H9 (cell line): Measurements from ENCODE around the gene STK38L. TPM values are rescaled to one million over a fixed set of nuclear protein-coding genes. Genes with fewer than 3 reads are reported as not detected.
A peak's percentile ranks its signal among the peaks of the same experiment; 100 is the strongest.

Experiments
- DNase-seq: peaks from one replicate; pipeline ENCODE4 v3.0.0-alpha.2; 2017
- H2AFZ ChIP-seq: one replicate; pipeline ENCODE4 v1.6.1; 2013; ENCODE audit warnings: mild to moderate bottlenecking, low read length, control low read depth, moderate library complexity
- H2AK5ac ChIP-seq: 2 replicates; pipeline ENCODE4 v1.6.1; 2013; ENCODE audit warnings: low read length, control low read depth, mixed read lengths; ENCODE audit not compliant: insufficient read length
- H2BK120ac ChIP-seq: one replicate; pipeline ENCODE4 v1.6.1; 2013; ENCODE audit warnings: low read depth, mild to moderate bottlenecking, low read length, control low read depth, inconsistent platforms; ENCODE audit not compliant: poor library complexity, severe bottlenecking
- H2BK12ac ChIP-seq: 2 replicates; pipeline ENCODE4 v1.6.1; 2013; ENCODE audit warnings: low read length, control low read depth, mixed read lengths, low read depth; ENCODE audit not compliant: insufficient read length
- H2BK15ac ChIP-seq: 2 replicates; pipeline ENCODE4 v1.6.1; 2013; ENCODE audit warnings: low read depth, low read length, control low read depth
- H2BK20ac ChIP-seq: one replicate; pipeline ENCODE4 v1.6.1; 2013; ENCODE audit warnings: low read depth, mild to moderate bottlenecking, low read length, control low read depth, inconsistent platforms; ENCODE audit not compliant: poor library complexity, severe bottlenecking
- H2BK5ac ChIP-seq: 2 replicates; pipeline ENCODE4 v1.6.1; 2013; ENCODE audit warnings: low read length, control low read depth, mixed read lengths; ENCODE audit not compliant: insufficient read length
- H3K14ac ChIP-seq: 2 replicates; pipeline ENCODE4 v1.6.1; 2013; ENCODE audit warnings: low read length, control low read depth; ENCODE audit not compliant: insufficient read depth
- H3K18ac ChIP-seq: 2 replicates; pipeline ENCODE4 v1.6.1; 2013; ENCODE audit warnings: low read depth, mild to moderate bottlenecking, mixed read lengths, low read length, control low read depth; ENCODE audit not compliant: insufficient read length
- H3K23ac ChIP-seq: 2 replicates; pipeline ENCODE4 v1.6.1; 2013; ENCODE audit warnings: low read length, control low read depth, mixed read lengths, low read depth; ENCODE audit not compliant: insufficient read length
- H3K23me2 ChIP-seq: 2 replicates; pipeline ENCODE4 v1.6.1; 2013; ENCODE audit warnings: low read depth, mild to moderate bottlenecking, mixed read lengths, low read length, control low read depth; ENCODE audit not compliant: insufficient read length, poor library complexity, severe bottlenecking
- H3K27ac ChIP-seq: 2 replicates; pipeline ENCODE4 v1.5.1; 2013; ENCODE audit warnings: low read length, control low read depth, mixed read lengths, low read depth; ENCODE audit not compliant: insufficient read length
- H3K27me3 ChIP-seq: 2 replicates; pipeline ENCODE4 v1.6.1; 2013; ENCODE audit warnings: low read length, control low read depth, inconsistent platforms; ENCODE audit not compliant: insufficient read depth
- H3K4ac ChIP-seq: 2 replicates; pipeline ENCODE4 v1.6.1; 2013; ENCODE audit warnings: low read depth, mild to moderate bottlenecking, control low read depth, inconsistent platforms, low read length, moderate library complexity
- H3K4me1 ChIP-seq: 2 replicates; pipeline ENCODE4 v1.6.1; 2013; ENCODE audit warnings: low read length, control low read depth, inconsistent platforms; ENCODE audit not compliant: insufficient read depth
- H3K4me2 ChIP-seq: 2 replicates; pipeline ENCODE4 v1.6.1; 2013; ENCODE audit warnings: low read length, control low read depth, mixed read lengths; ENCODE audit not compliant: insufficient read length, insufficient read depth
- H3K56ac ChIP-seq: 2 replicates; pipeline ENCODE4 v1.6.1; 2013; ENCODE audit warnings: low read depth, mild to moderate bottlenecking, mixed read lengths, low read length, control low read depth; ENCODE audit not compliant: insufficient read length
- H3K79me1 ChIP-seq: 2 replicates; pipeline ENCODE4 v1.6.1; 2013; ENCODE audit warnings: low read depth, mild to moderate bottlenecking, moderate library complexity, low read length, control low read depth, inconsistent platforms; ENCODE audit not compliant: insufficient read depth, poor library complexity, severe bottlenecking
- H3K79me2 ChIP-seq: 2 replicates; pipeline ENCODE4 v1.6.1; 2013; ENCODE audit warnings: low read length, control low read depth, inconsistent platforms; ENCODE audit not compliant: insufficient read depth
- H3K9ac ChIP-seq: 2 replicates; pipeline ENCODE4 v1.6.1; 2013; ENCODE audit warnings: low read length, control low read depth, mixed read lengths; ENCODE audit not compliant: insufficient read length; ENCODE audit errors: extremely low read depth
- H3K9me3 ChIP-seq: one replicate; pipeline ENCODE4 v1.6.1; 2013; ENCODE audit warnings: low read depth, low read length, inconsistent platforms; ENCODE audit not compliant: control insufficient read depth
- H3T11ph ChIP-seq: one replicate; pipeline ENCODE4 v1.6.1; 2013; ENCODE audit warnings: mild to moderate bottlenecking, low read length, control low read depth, inconsistent platforms
- H4K20me1 ChIP-seq: one replicate; pipeline ENCODE4 v1.6.1; 2013; ENCODE audit not compliant: control insufficient read depth, insufficient read length, insufficient read depth
- H4K5ac ChIP-seq: 2 replicates; pipeline ENCODE4 v1.6.1; 2013; ENCODE audit warnings: low read depth, mild to moderate bottlenecking, mixed read lengths, low read length, control low read depth; ENCODE audit not compliant: insufficient read length
- H4K8ac ChIP-seq: replicated peaks from 2 replicates; pipeline ENCODE4 v1.6.1; 2013; ENCODE audit warnings: low read length, control low read depth, mixed read lengths, low read depth; ENCODE audit not compliant: insufficient read length
- H4K91ac ChIP-seq: 2 replicates; pipeline ENCODE4 v1.6.1; 2013; ENCODE audit warnings: low read depth, mild to moderate bottlenecking, moderate library complexity, mixed read lengths, low read length, control low read depth; ENCODE audit not compliant: insufficient read length
- H3K27ac Mint-ChIP-seq, 3 experiments: 2 replicates in 2 of 3; 3 replicates in 1 of 3; pipeline ENCODE4 v1.8.0; 2020 to 2021; ENCODE audit warnings: mixed read lengths in 3 of 3, mild to moderate bottlenecking in 1 of 3, moderate library complexity in 1 of 3
- H3K27me3 Mint-ChIP-seq: 2 replicates; pipeline ENCODE4 v1.8.0; 2021; ENCODE audit warnings: low read depth, mild to moderate bottlenecking, moderate library complexity, mixed read lengths
- H3K36me3 Mint-ChIP-seq, 3 experiments: 2 replicates in 2 of 3; 3 replicates in 1 of 3; pipeline ENCODE4 v1.8.0; 2020 to 2021; ENCODE audit warnings: low read depth in 3 of 3, mixed read lengths in 3 of 3; ENCODE audit not compliant: insufficient read depth in 1 of 3
- H3K4me1 Mint-ChIP-seq, 2 experiments: 2 replicates each; pipeline ENCODE4 v1.8.0; 2020; ENCODE audit warnings: mixed read lengths in 2 of 2
- H3K4me3 Mint-ChIP-seq, 2 experiments: 2 replicates in 1 of 2; 3 replicates in 1 of 2; pipeline ENCODE4 v1.8.0; 2020 to 2021; ENCODE audit warnings: mild to moderate bottlenecking in 2 of 2, mixed read lengths in 2 of 2, moderate library complexity in 1 of 2
- H3K9me3 Mint-ChIP-seq, 2 experiments: 2 replicates in 1 of 2; 3 replicates in 1 of 2; pipeline ENCODE4 v1.8.0; 2020; ENCODE audit warnings: mild to moderate bottlenecking in 2 of 2, mixed read lengths in 2 of 2, moderate library complexity in 1 of 2
- WGBS: extraction: QIAGEN DNeasy Blood & Tissue Kit; methylation state at CpG from one replicate; pipeline ENCODE4 v1.1.7; 2013; ENCODE audit warnings: missing lambda C conversion rate, low lambda C conversion rate, mixed read lengths; ENCODE audit not compliant: insufficient read length; ENCODE audit errors: extremely low coverage; 5-methylcytosine and 5-hydroxymethylcytosine counted together
- total RNA-seq: library from RNA; stranded (reverse); gene quantifications from 2 replicates; pipeline ENCODE4 v1.2.1, GENCODE V29; 2021
- TF ChIP-seq, protein P1 (sequence below): fragments of 200-600 bp; sonication (generic); conservative IDR thresholded peaks from 3 replicates; pipeline ENCODE4 v1.8.0; 2021; ENCODE audit warnings: antibody characterized with exemption, mild to moderate bottlenecking

The STK38L gene
- total RNA-seq, 1 experiment from 2014 or later: 44.9 TPM

DNA sequence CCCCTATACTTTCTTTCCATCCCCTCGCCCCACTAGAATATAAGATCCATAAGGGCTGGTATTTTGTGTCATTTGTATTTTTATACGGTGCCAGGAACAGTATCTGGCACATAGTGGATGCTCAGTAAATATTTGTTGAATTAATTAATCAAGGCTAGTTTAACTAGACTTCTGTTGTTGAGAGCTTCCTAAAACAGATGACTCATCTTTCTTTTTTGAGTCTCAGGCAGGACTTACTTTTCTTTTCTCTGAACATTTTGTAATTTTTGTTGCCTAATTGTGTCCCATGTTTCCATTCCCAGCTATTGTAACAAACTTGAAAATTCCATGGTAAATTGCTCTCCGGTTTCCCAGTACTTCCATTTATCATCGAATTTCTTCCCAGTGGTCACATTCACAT lies 16.7 kb downstream of the STK38L start:
- H3K4me1 Mint-ChIP-seq: peaks cover 10 to 13% of the 10 kb centered on the region in 2 experiments
- no peaks in the 10 kb centered on the region for H3K79me1 ChIP-seq
- H4K5ac ChIP-seq: no peak overlapping the region
- no peaks in the 10 kb centered on the region for H3K9me3 Mint-ChIP-seq
- H3K27ac Mint-ChIP-seq: peak overlapping the region in 1 of 3 experiments; percentile 68; a peak in 1 of 7 replicates
- H3K9ac ChIP-seq: no peak overlapping the region
- no peak overlapping the region for H3K18ac ChIP-seq
- H3K23ac ChIP-seq: no peak overlapping the region
- no peak overlapping the region for H2BK20ac ChIP-seq
- H3K4me2 ChIP-seq: no peak overlapping the region
- H2BK120ac ChIP-seq: no peak overlapping the region
- DNase-seq: no peak
- no peak overlapping the region for H4K91ac ChIP-seq
- H3K27me3 ChIP-seq: no peaks in the 10 kb centered on the region
- H2BK5ac ChIP-seq: no peak overlapping the region
- H3K4me1 ChIP-seq: no peaks in the 10 kb centered on the region
- H4K20me1 ChIP-seq: no peaks in the 10 kb centered on the region
- no CpG with 5 or more reads among the region's 4 CpGs for WGBS
- no peak overlapping the region for H2AFZ ChIP-seq
- TF ChIP-seq, protein P1, sequence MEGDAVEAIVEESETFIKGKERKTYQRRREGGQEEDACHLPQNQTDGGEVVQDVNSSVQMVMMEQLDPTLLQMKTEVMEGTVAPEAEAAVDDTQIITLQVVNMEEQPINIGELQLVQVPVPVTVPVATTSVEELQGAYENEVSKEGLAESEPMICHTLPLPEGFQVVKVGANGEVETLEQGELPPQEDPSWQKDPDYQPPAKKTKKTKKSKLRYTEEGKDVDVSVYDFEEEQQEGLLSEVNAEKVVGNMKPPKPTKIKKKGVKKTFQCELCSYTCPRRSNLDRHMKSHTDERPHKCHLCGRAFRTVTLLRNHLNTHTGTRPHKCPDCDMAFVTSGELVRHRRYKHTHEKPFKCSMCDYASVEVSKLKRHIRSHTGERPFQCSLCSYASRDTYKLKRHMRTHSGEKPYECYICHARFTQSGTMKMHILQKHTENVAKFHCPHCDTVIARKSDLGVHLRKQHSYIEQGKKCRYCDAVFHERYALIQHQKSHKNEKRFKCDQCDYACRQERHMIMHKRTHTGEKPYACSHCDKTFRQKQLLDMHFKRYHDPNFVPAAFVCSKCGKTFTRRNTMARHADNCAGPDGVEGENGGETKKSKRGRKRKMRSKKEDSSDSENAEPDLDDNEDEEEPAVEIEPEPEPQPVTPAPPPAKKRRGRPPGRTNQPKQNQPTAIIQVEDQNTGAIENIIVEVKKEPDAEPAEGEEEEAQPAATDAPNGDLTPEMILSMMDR: no peak
- H2AK5ac ChIP-seq: no peak overlapping the region
- no peak overlapping the region for H3K27ac ChIP-seq
- no peaks in the 10 kb centered on the region for H3K27me3 Mint-ChIP-seq
- H3K56ac ChIP-seq: no peak overlapping the region
- H3K4me3 Mint-ChIP-seq: no peak overlapping the region
- no peak overlapping the region for H3T11ph ChIP-seq
- no peaks in the 10 kb centered on the region for H3K36me3 Mint-ChIP-seq
- no peaks in the 10 kb centered on the region; the same call in 1 of the 2 replicates for H3K79me2 ChIP-seq
- no peaks in the 10 kb centered on the region for H3K23me2 ChIP-seq
- no peak overlapping the region for H4K8ac ChIP-seq
- H2BK12ac ChIP-seq: no peak overlapping the region
- no peak overlapping the region for H3K4ac ChIP-seq
- no peak overlapping the region for H3K14ac ChIP-seq
- H3K9me3 ChIP-seq: no peaks in the 10 kb centered on the region
- no peak overlapping the region for H2BK15ac ChIP-seq
